Activated CD4-positive, alpha-beta T cell treated with anti-CD3 and anti-CD28 coated beads, Interleukin-2, amount 10 ng/mL, durations not matched to agents 7 days and 5 days (primary cell): ENCODE data around the gene PTPN2. TPM values are rescaled to one million over a fixed set of nuclear protein-coding genes. Genes with fewer than 3 reads are reported as not detected.
A peak's percentile ranks its signal among the peaks of the same experiment; 100 is the strongest.
"Not testable (repeated sequence)": the region's sequence is repeated elsewhere in the genome, so short reads cannot be mapped to it uniquely, and the experiment has no call there.

ENCODE experiments used
- CTCF ChIA-PET: fragments of 350-600 bp; sonication (Branson Sonifier 250); formaldehyde crosslinking; loops from one replicate; lab custom pipeline; 2021; ENCODE audit warnings: antibody characterized with exemption; lab: Charles Lee
- POLR2A ChIA-PET: fragments of 350-600 bp; sonication (Branson Sonifier 250); formaldehyde crosslinking; loops from one replicate; lab custom pipeline; 2021; ENCODE audit warnings: antibody characterized with exemption; lab: Charles Lee
- DNase-seq: peaks from one replicate; pipeline ENCODE4 v3.0.0-alpha.2; 2020
- H3K27ac Mint-ChIP-seq: one replicate; pipeline ENCODE4 v1.8.0; 2021; ENCODE audit warnings: mild to moderate bottlenecking, moderate library complexity, mixed read lengths
- H3K27me3 Mint-ChIP-seq: one replicate; pipeline ENCODE4 v1.8.0; 2021; ENCODE audit warnings: mixed read lengths
- H3K36me3 Mint-ChIP-seq: one replicate; pipeline ENCODE4 v1.8.0; 2021; ENCODE audit warnings: low read depth, mixed read lengths
- H3K4me1 Mint-ChIP-seq: one replicate; pipeline ENCODE4 v1.8.0; 2021; ENCODE audit warnings: mixed read lengths
- H3K4me3 Mint-ChIP-seq: one replicate; pipeline ENCODE4 v1.8.0; 2021; ENCODE audit warnings: mild to moderate bottlenecking, moderate library complexity, mixed read lengths
- H3K9me3 Mint-ChIP-seq: one replicate; pipeline ENCODE4 v1.8.0; 2021; ENCODE audit warnings: mixed read lengths
- total RNA-seq, 2 experiments: library from RNA; stranded (reverse); gene quantifications; one replicate each; pipeline ENCODE4 v1.2.3, GENCODE V29; 2021

The PTPN2 gene
- total RNA-seq, 2 experiments from 2014 or later: 61.0 to 69.7 TPM

- Mint-ChIP-seq H3K27me3 (peaks cover 12% of the 10 kb centered on the region), H3K27ac (no peak overlapping the region), H3K4me1 (peaks cover 10% of the 10 kb centered on the region), H3K9me3 (peaks cover 4% of the 10 kb centered on the region), H3K4me3 (no peak overlapping the region), H3K36me3 (peaks cover 2% of the 10 kb centered on the region)
- DNase-seq: no peak
- POLR2A ChIA-PET: no interaction called here
- CTCF ChIA-PET: interaction anchor here (1.4 kb wide), 1 partner anchor 15 kb away, joined by 3 read pairs; no protein-coding TSS in a partner anchor
Measured at GRCh38 chr18:12908706-12909105, 24.7 kb upstream of the PTPN2 start.

- H3K4me1 Mint-ChIP-seq: peaks cover 12% of the 10 kb centered on the region
- DNase-seq: no peak
- H3K9me3 Mint-ChIP-seq: no peaks in the 10 kb centered on the region
- H3K4me3 Mint-ChIP-seq: no peak overlapping the region
- ChIA-PET CTCF (interaction anchor here (0.5 to 1.4 kb wide), 4 partner anchors 12 to 1365 kb away, joined by 3 to 5 read pairs (median 4); no protein-coding TSS in a partner anchor), POLR2A (no interaction called here)
- H3K36me3 Mint-ChIP-seq: no peaks in the 10 kb centered on the region
- no peak overlapping the region for H3K27ac Mint-ChIP-seq
- peaks cover 12% of the 10 kb centered on the region for H3K27me3 Mint-ChIP-seq
Measured at GRCh38 chr18:12907258-12907925, 23.4 kb upstream of the PTPN2 start.

GRCh38 chr18:12906773-12907172 lies 22.7 kb upstream of the PTPN2 start:
- DNase-seq: no peak
- Mint-ChIP-seq H3K27ac (no peak overlapping the region), H3K4me3 (no peak overlapping the region), H3K27me3 (peaks cover 13% of the 10 kb centered on the region), H3K9me3 (no peaks in the 10 kb centered on the region), H3K36me3 (no peaks in the 10 kb centered on the region), H3K4me1 (peaks cover 12% of the 10 kb centered on the region)
- ChIA-PET POLR2A (no interaction called here), CTCF (interaction anchor here (0.6 to 1.0 kb wide), 2 partner anchors 13 kb away, joined by 3 read pairs; no protein-coding TSS in a partner anchor)

GRCh38 chr18:12906119-12906518 lies 22.1 kb upstream of the PTPN2 start:
- Mint-ChIP-seq H3K36me3 (no peaks in the 10 kb centered on the region), H3K27ac (no peak overlapping the region), H3K27me3 (peaks cover 13% of the 10 kb centered on the region), H3K9me3 (no peaks in the 10 kb centered on the region), H3K4me3 (no peak overlapping the region), H3K4me1 (peaks cover 11% of the 10 kb centered on the region)
- ChIA-PET CTCF (interaction anchor here (1.0 kb wide), 1 partner anchor 13 kb away, joined by 3 read pairs; no protein-coding TSS in a partner anchor), POLR2A (no interaction called here)
- DNase-seq: no peak

- Mint-ChIP-seq H3K27ac (peak overlapping the region; percentile 90), H3K36me3 (no peaks in the 10 kb centered on the region), H3K27me3 (peaks cover 12% of the 10 kb centered on the region), H3K4me3 (peak overlapping the region; percentile 35), H3K4me1 (peaks cover 8% of the 10 kb centered on the region), H3K9me3 (no peaks in the 10 kb centered on the region)
- ChIA-PET POLR2A (no interaction called here), CTCF (interaction anchor here (0.5 to 4.0 kb wide), 7 partner anchors 11 to 160 kb away, joined by 3 to 19 read pairs (median 4); no protein-coding TSS in a partner anchor)
- DNase-seq: peak; percentile 73
Measured at GRCh38 chr18:12904012-12904516, 20.0 kb upstream of the PTPN2 start.

GRCh38 chr18:12901208-12901607 lies 17.2 kb upstream of the PTPN2 start:
- H3K27me3 Mint-ChIP-seq: peaks cover 22% of the 10 kb centered on the region
- POLR2A ChIA-PET, CTCF ChIA-PET, DNase-seq, H3K4me3 Mint-ChIP-seq, H3K27ac Mint-ChIP-seq, H3K9me3 Mint-ChIP-seq, H3K36me3 Mint-ChIP-seq: not testable (repeated sequence)
- peaks cover 10% of the 10 kb centered on the region for H3K4me1 Mint-ChIP-seq

GRCh38 chr18:12896784-12897333 lies 12.8 kb upstream of the PTPN2 start:
- Mint-ChIP-seq H3K27me3 (peaks cover 35% of the 10 kb centered on the region), H3K4me1 (peaks cover 14% of the 10 kb centered on the region), H3K4me3 (peak overlapping the region; percentile 54)
- H3K27ac Mint-ChIP-seq, POLR2A ChIA-PET, H3K36me3 Mint-ChIP-seq, H3K9me3 Mint-ChIP-seq, DNase-seq: not testable (repeated sequence)
- CTCF ChIA-PET: interaction anchor here (0.8 to 1.6 kb wide), 2 partner anchors 13 to 154 kb away, joined by 4 read pairs; partner anchors contain the start of gene PTPN2

- H3K36me3 Mint-ChIP-seq: no peaks in the 10 kb centered on the region
- H3K27ac Mint-ChIP-seq: no peak overlapping the region
- no peak overlapping the region for H3K4me3 Mint-ChIP-seq
- ChIA-PET POLR2A (no interaction called here), CTCF (interaction anchor here (3.8 to 4.7 kb wide), 2 partner anchors 8 to 151 kb away, joined by 19 to 24 read pairs; no protein-coding TSS in a partner anchor)
- no peaks in the 10 kb centered on the region for H3K9me3 Mint-ChIP-seq
- peaks cover 35% of the 10 kb centered on the region for H3K27me3 Mint-ChIP-seq
- DNase-seq: no peak
- peaks cover 14% of the 10 kb centered on the region for H3K4me1 Mint-ChIP-seq
Measured at GRCh38 chr18:12895626-12896025, 11.6 kb upstream of the PTPN2 start.

GRCh38 chr18:12895014-12895413 lies 11.0 kb upstream of the PTPN2 start:
- POLR2A ChIA-PET: no interaction called here
- peaks cover 35% of the 10 kb centered on the region for H3K27me3 Mint-ChIP-seq
- CTCF ChIA-PET: interaction anchor here (0.6 to 4.7 kb wide), 5 partner anchors 9 to 194 kb away, joined by 4 to 24 read pairs (median 5); partner anchors contain the start of gene PTPN2

GRCh38 chr18:12891561-12891960 lies 7.5 kb upstream of the PTPN2 start:
- H3K27me3 Mint-ChIP-seq: peaks cover 15% of the 10 kb centered on the region
- POLR2A ChIA-PET: interaction anchor here (0.6 kb wide), 1 partner anchor 57 kb away, joined by 3 read pairs; no protein-coding TSS in a partner anchor

More at GRCh38 chr18:12895014-12895413, 11.0 kb upstream of the PTPN2 start:
- Mint-ChIP-seq H3K27ac (no peak overlapping the region), H3K4me3 (no peak overlapping the region), H3K4me1 (peaks cover 14% of the 10 kb centered on the region), H3K9me3 (no peaks in the 10 kb centered on the region), H3K36me3 (no peaks in the 10 kb centered on the region)
- DNase-seq: no peak

GRCh38 chr18:12890964-12891363 lies 6.9 kb upstream of the PTPN2 start:
- ChIA-PET POLR2A (interaction anchor here (0.6 kb wide), 2 partner anchors 57 to 108 kb away, joined by 3 read pairs; no protein-coding TSS in a partner anchor), CTCF (interaction anchor here (0.6 to 4.7 kb wide), 12 partner anchors 13 to 181 kb away, joined by 3 to 19 read pairs (median 4); no protein-coding TSS in a partner anchor)

More at GRCh38 chr18:12891561-12891960, 7.5 kb upstream of the PTPN2 start:
- Mint-ChIP-seq H3K4me3 (no peak overlapping the region), H3K4me1 (peaks cover 12% of the 10 kb centered on the region), H3K36me3 (peaks cover 3% of the 10 kb centered on the region), H3K27ac (no peak overlapping the region), H3K9me3 (no peaks in the 10 kb centered on the region)
- DNase-seq: no peak
- CTCF ChIA-PET: interaction anchor here (0.7 to 4.7 kb wide), 7 partner anchors 12 to 167 kb away, joined by 3 to 19 read pairs (median 3); no protein-coding TSS in a partner anchor

GRCh38 chr18:12886498-12887126 lies 2.6 kb upstream of the PTPN2 start:
- ChIA-PET CTCF (interaction anchor here (1.1 to 1.6 kb wide), 3 partner anchors 17 to 124 kb away, joined by 3 to 4 read pairs (median 3); no protein-coding TSS in a partner anchor), POLR2A (no interaction called here)
- Mint-ChIP-seq H3K27me3 (no peaks in the 10 kb centered on the region), H3K27ac (no peak overlapping the region), H3K4me1 (peaks cover 29% of the 10 kb centered on the region), H3K9me3 (no peaks in the 10 kb centered on the region), H3K4me3 (no peak overlapping the region), H3K36me3 (peaks cover 5% of the 10 kb centered on the region)
- no peak for DNase-seq

More at GRCh38 chr18:12890964-12891363, 6.9 kb upstream of the PTPN2 start:
- Mint-ChIP-seq H3K9me3 (no peaks in the 10 kb centered on the region), H3K27ac (no peak overlapping the region), H3K4me3 (no peak overlapping the region), H3K27me3 (peaks cover 13% of the 10 kb centered on the region), H3K4me1 (peaks cover 14% of the 10 kb centered on the region), H3K36me3 (peaks cover 3% of the 10 kb centered on the region)
- no peak for DNase-seq
